ENCODE results near the gene HCST.

The HCST gene

GRCh38 chr19:35879770-35880317 lies 22.5 kb upstream of the HCST start:
- peak; percentile 88 for DNase-seq (ENCODE audit: low read depth)
- TF ChIP-seq CTCF (conservative IDR thresholded peaks at IDR 0.05; ENCODE audit: low read depth, low read length): no peak
- no peak overlapping the region for H3K4me3 ChIP-seq (ENCODE audit: low read depth, low read length)

- H3K4me3 ChIP-seq (ENCODE audit: low read depth, low read length): no peak overlapping the region
- peak; percentile 92 for DNase-seq (ENCODE audit: low read depth)
- peak; percentile 60 for TF ChIP-seq CTCF (conservative IDR thresholded peaks at IDR 0.05; ENCODE audit: low read depth, low read length)
These were observed 20.1 kb upstream of the HCST start for GRCh38 chr19:35882114-35882832.

- no peak for TF ChIP-seq CTCF (conservative IDR thresholded peaks at IDR 0.05; ENCODE audit: low read depth, low read length)
- no peak overlapping the region for H3K4me3 ChIP-seq (ENCODE audit: low read depth, low read length)
- no peak for DNase-seq (ENCODE audit: low read depth)
These were observed 18.4 kb upstream of the HCST start for GRCh38 chr19:35883882-35884281.

- no peak for TF ChIP-seq CTCF (conservative IDR thresholded peaks at IDR 0.05; ENCODE audit: low read depth, low read length)
- no peak for DNase-seq (ENCODE audit: low read depth)
- no peak overlapping the region for H3K4me3 ChIP-seq (ENCODE audit: low read depth, low read length)
These were observed 17.0 kb upstream of the HCST start for GRCh38 chr19:35885225-35885738.

GRCh38 chr19:35885904-35886303 lies 16.4 kb upstream of the HCST start:
- DNase-seq (ENCODE audit: low read depth): no peak
- no peak for TF ChIP-seq CTCF (conservative IDR thresholded peaks at IDR 0.05; ENCODE audit: low read depth, low read length)
- H3K4me3 ChIP-seq (ENCODE audit: low read depth, low read length): no peak overlapping the region

GRCh38 chr19:35887197-35887596 lies 15.1 kb upstream of the HCST start:
- DNase-seq (ENCODE audit: low read depth): no peak
- no peak overlapping the region for H3K4me3 ChIP-seq (ENCODE audit: low read depth, low read length)
- TF ChIP-seq CTCF (conservative IDR thresholded peaks at IDR 0.05; ENCODE audit: low read depth, low read length): no peak

GRCh38 chr19:35888398-35888797 lies 13.9 kb upstream of the HCST start:
- DNase-seq (ENCODE audit: low read depth): no peak
- TF ChIP-seq CTCF (conservative IDR thresholded peaks at IDR 0.05; ENCODE audit: low read depth, low read length): no peak
- no peak overlapping the region for H3K4me3 ChIP-seq (ENCODE audit: low read depth, low read length)

Data from choroid plexus epithelial cell (primary cell).